Loucy (cell line): ENCODE results near the gene ASTN2.

Experiments
- H2AFZ ChIP-seq: fragments of 200-600 bp; sonication (generic); 2 replicates; pipeline ENCODE4 v1.6.0; 2016; ENCODE audit warnings: antibody characterized with exemption, mild to moderate bottlenecking, low read length, moderate library complexity
- H3F3A ChIP-seq: fragments of 200-600 bp; 2 replicates; pipeline ENCODE4 v1.6.0; 2016; ENCODE audit warnings: antibody characterized with exemption, low read depth, mild to moderate bottlenecking
- H3K27me3 ChIP-seq: fragments of 200-600 bp; sonication (generic); 2 replicates; pipeline ENCODE4 v1.6.1; 2014; ENCODE audit warnings: low read length, mild to moderate bottlenecking; ENCODE audit not compliant: insufficient read depth, poor library complexity, severe bottlenecking
- H3K36me3 ChIP-seq: fragments of 200-600 bp; sonication (generic); 2 replicates; pipeline ENCODE4 v1.6.1; 2016; ENCODE audit warnings: low read length; ENCODE audit not compliant: insufficient read depth
- H3K4me1 ChIP-seq: fragments of 200-600 bp; sonication (generic); 2 replicates; pipeline ENCODE4 v1.5.1; 2014; ENCODE audit warnings: low read length, mild to moderate bottlenecking; ENCODE audit not compliant: insufficient read depth, poor library complexity, severe bottlenecking
- H3K4me2 ChIP-seq: fragments of 200-600 bp; sonication (generic); 2 replicates; pipeline ENCODE4 v1.6.0; 2014; ENCODE audit warnings: antibody characterized with exemption, low read length, low read depth, mild to moderate bottlenecking; ENCODE audit not compliant: poor library complexity, severe bottlenecking
- H3K4me3 ChIP-seq: fragments of 200-600 bp; sonication (generic); 2 replicates; pipeline ENCODE4 v1.5.1; 2014; ENCODE audit warnings: low read length, mild to moderate bottlenecking, mixed read lengths; ENCODE audit not compliant: poor library complexity, severe bottlenecking
- H3K79me2 ChIP-seq: fragments of 200-600 bp; sonication (generic); 2 replicates; pipeline ENCODE4 v1.6.1; 2014; ENCODE audit warnings: low read length; ENCODE audit not compliant: insufficient read depth
- H3K9ac ChIP-seq: fragments of 200-600 bp; sonication (generic); 2 replicates; pipeline ENCODE4 v1.6.0; 2014; ENCODE audit warnings: mild to moderate bottlenecking, low read depth, low read length, moderate library complexity; ENCODE audit not compliant: poor library complexity, severe bottlenecking
- H3K9me2 ChIP-seq: fragments of 200-600 bp; sonication (generic); replicated peaks from 2 replicates; pipeline ENCODE4 v1.6.1; 2016; ENCODE audit warnings: low read depth, low read length, mixed read lengths
- H3K9me3 ChIP-seq: fragments of 200-600 bp; sonication (generic); 2 replicates; pipeline ENCODE4 v1.6.1; 2014; ENCODE audit warnings: mild to moderate bottlenecking, antibody characterized with exemption, low read length, low read depth; ENCODE audit not compliant: insufficient read depth
- H4K20me1 ChIP-seq: fragments of 200-600 bp; sonication (generic); 2 replicates; pipeline ENCODE4 v1.6.0; 2014; ENCODE audit warnings: antibody characterized with exemption, low read length, mild to moderate bottlenecking; ENCODE audit not compliant: insufficient read depth, poor library complexity, severe bottlenecking
- EZH2phosphoT487 ChIP-seq: fragments of 200-600 bp; IDR thresholded peaks from 2 replicates; pipeline ENCODE4 v1.6.1; 2018; ENCODE audit warnings: antibody characterized with exemption, mild to moderate bottlenecking, moderate library complexity, borderline replicate concordance
- TF ChIP-seq, protein P1 (sequence below): fragments of 200-600 bp; sonication (generic); conservative IDR thresholded peaks from 2 replicates; pipeline ENCODE4 v1.5.1; 2014; ENCODE audit warnings: mild to moderate bottlenecking, antibody characterized with exemption, low read length

ASTN2 gene

DNA sequence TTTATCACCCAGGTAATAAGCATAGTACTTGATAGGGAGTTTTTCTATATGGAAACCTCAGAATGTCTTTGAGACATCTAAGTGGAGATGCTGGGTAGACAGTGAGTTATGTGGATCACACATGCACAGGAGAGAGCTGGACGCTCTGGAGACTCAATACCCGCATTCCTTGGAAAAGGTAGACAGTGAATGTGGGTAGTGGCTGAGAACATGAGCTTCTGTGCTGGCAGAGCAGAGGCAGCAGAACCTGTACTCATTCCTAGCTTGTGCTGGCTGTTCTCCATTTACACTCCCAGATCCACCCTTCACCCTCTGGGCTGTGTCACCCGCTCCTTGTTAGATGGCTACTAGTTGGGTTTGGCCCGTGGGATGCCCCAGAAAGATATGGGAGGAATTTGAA lies 269.8 kb downstream of the ASTN2 start:
- H3K4me3 ChIP-seq = no peak overlapping the region
- H2AFZ ChIP-seq = no peak overlapping the region
- H3K27me3 ChIP-seq = no peaks in the 10 kb centered on the region
- TF ChIP-seq EZH2phosphoT487 = no peak
- TF ChIP-seq, protein P1, sequence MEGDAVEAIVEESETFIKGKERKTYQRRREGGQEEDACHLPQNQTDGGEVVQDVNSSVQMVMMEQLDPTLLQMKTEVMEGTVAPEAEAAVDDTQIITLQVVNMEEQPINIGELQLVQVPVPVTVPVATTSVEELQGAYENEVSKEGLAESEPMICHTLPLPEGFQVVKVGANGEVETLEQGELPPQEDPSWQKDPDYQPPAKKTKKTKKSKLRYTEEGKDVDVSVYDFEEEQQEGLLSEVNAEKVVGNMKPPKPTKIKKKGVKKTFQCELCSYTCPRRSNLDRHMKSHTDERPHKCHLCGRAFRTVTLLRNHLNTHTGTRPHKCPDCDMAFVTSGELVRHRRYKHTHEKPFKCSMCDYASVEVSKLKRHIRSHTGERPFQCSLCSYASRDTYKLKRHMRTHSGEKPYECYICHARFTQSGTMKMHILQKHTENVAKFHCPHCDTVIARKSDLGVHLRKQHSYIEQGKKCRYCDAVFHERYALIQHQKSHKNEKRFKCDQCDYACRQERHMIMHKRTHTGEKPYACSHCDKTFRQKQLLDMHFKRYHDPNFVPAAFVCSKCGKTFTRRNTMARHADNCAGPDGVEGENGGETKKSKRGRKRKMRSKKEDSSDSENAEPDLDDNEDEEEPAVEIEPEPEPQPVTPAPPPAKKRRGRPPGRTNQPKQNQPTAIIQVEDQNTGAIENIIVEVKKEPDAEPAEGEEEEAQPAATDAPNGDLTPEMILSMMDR = no peak
- H3K9me3 ChIP-seq = no peaks in the 10 kb centered on the region
- no peak overlapping the region for H3K4me2 ChIP-seq
- no peaks in the 10 kb centered on the region for H3K9me2 ChIP-seq
- no peaks in the 10 kb centered on the region for H3K4me1 ChIP-seq
- no peaks in the 10 kb centered on the region for H3F3A ChIP-seq
- H3K79me2 ChIP-seq = no peaks in the 10 kb centered on the region
- H4K20me1 ChIP-seq = no peaks in the 10 kb centered on the region
- no peak overlapping the region for H3K9ac ChIP-seq
- no peaks in the 10 kb centered on the region for H3K36me3 ChIP-seq

DNA sequence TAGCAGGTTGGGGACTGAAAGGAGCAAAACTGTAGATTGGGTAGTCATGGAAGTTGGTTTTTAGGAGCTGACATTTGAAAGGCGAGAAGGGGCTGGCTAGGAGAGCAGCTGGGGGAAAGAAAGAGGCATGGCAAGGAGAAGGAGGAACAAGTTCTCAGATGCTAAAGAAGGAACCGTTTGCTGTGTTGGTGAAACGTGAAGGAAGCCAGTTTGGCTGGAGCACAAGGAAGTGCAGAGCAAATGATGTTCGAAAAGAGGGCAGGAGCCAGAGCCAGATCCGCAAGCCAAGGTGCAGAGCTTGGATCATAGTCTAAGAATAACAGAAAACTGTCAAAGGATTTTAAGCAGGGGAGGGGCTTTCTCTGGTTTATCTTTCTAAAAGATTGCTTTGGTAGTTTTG lies 276.6 kb downstream of the ASTN2 start:
- H3K79me2 ChIP-seq = no peaks in the 10 kb centered on the region
- H3K4me1 ChIP-seq = no peaks in the 10 kb centered on the region
- no peak overlapping the region for H3K4me3 ChIP-seq
- no peaks in the 10 kb centered on the region for H3K9me2 ChIP-seq
- H3K27me3 ChIP-seq = no peaks in the 10 kb centered on the region
- no peaks in the 10 kb centered on the region for H3F3A ChIP-seq
- H3K9me3 ChIP-seq = no peaks in the 10 kb centered on the region
- H3K9ac ChIP-seq = no peak overlapping the region
- H3K4me2 ChIP-seq = no peak overlapping the region
- H2AFZ ChIP-seq = no peak overlapping the region
- no peaks in the 10 kb centered on the region for H3K36me3 ChIP-seq
- H4K20me1 ChIP-seq = no peaks in the 10 kb centered on the region
- no peak for TF ChIP-seq EZH2phosphoT487
- TF ChIP-seq, protein P1 = no peak

DNA sequence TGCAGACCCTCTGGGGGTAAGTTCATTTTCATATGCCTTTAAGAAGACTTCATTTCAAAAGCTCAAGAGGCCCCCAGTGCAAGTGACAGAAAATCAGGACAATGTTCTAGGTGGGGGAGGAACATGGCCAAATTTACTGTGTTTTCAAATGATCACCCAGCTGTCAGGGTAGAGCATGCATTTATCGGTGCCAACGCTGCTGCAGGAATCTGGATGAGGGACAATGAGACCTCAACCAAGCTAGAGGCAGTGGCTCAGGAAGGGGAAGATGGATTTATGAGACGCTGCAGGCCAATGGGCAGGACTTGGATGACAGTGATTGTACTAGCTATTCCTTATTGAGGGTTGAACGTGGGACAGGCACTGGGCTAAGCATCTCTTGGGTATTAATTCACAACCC lies 278.4 kb downstream of the ASTN2 start:
- Histone ChIP-seq H3K9me2 (no peaks in the 10 kb centered on the region), H3F3A (no peaks in the 10 kb centered on the region), H3K4me2 (no peak overlapping the region), H3K9me3 (peaks cover 6% of the 10 kb centered on the region; the same call in 1 of the 2 replicates), H3K4me1 (no peaks in the 10 kb centered on the region), H3K27me3 (no peaks in the 10 kb centered on the region), H3K36me3 (no peaks in the 10 kb centered on the region), H3K79me2 (no peaks in the 10 kb centered on the region), H2AFZ (no peak overlapping the region), H4K20me1 (no peaks in the 10 kb centered on the region), H3K4me3 (no peak overlapping the region), H3K9ac (no peak overlapping the region)
- TF ChIP-seq, protein P1 = no peak
- TF ChIP-seq EZH2phosphoT487 = no peak
